H1 (cell line): ENCODE measurements around the gene NLRP1. TPM values are rescaled to one million over a fixed set of nuclear protein-coding genes. Genes with fewer than 3 reads are reported as not detected.

Experiments
- CTCF ChIA-PET: fragments of 300-600 bp; sonication (Branson Sonifier 250); formaldehyde crosslinking; loops from one replicate; lab custom pipeline; 2021; ENCODE audit not compliant: partially characterized antibody; lab: Charles Lee
- POLR2A ChIA-PET: fragments of 300-600 bp; sonication (Branson Sonifier 250); formaldehyde crosslinking; loops from one replicate; lab custom pipeline; 2021; ENCODE audit warnings: inconsistent platforms; ENCODE audit not compliant: partially characterized antibody; lab: Charles Lee
- DNase-seq, 2 experiments: peaks; one replicate each; pipeline versions ENCODE4 v3.0.0 to v3.0.0-alpha.2; 2010 to 2022; ENCODE audit warnings: low spot score in 2 of 2, low read depth in 1 of 2, mixed read lengths in 1 of 2
- FAIRE-seq: peaks from 2 replicates; lab custom pipeline; 2011; peaks lifted over from hg19 to GRCh38; lab: Jason Lieb, UNC
- H2AFZ ChIP-seq: 2 replicates; pipeline ENCODE4 v1.8.1; 2012; ENCODE audit warnings: low read length, inconsistent platforms
- H2AK5ac ChIP-seq: 2 replicates; pipeline ENCODE4 v1.6.1; 2013; ENCODE audit warnings: low read depth, low read length
- H2BK120ac ChIP-seq: replicated peaks from 2 replicates; pipeline ENCODE3; 2013; ENCODE audit warnings: low read depth, low read length, inconsistent platforms
- H2BK12ac ChIP-seq: 2 replicates; pipeline ENCODE4 v1.6.1; 2013; ENCODE audit warnings: low read depth, low read length
- H2BK15ac ChIP-seq: 2 replicates; pipeline ENCODE4 v1.6.1; 2013; ENCODE audit warnings: low read length
- H2BK20ac ChIP-seq: 2 replicates; pipeline ENCODE4 v1.6.1; 2013; ENCODE audit warnings: low read length
- H2BK5ac ChIP-seq: 2 replicates; pipeline ENCODE4 v1.6.1; 2013; ENCODE audit warnings: low read depth, low read length
- H3K14ac ChIP-seq: 2 replicates; pipeline ENCODE4 v1.6.1; 2013; ENCODE audit warnings: inconsistent platforms; ENCODE audit not compliant: insufficient read length
- H3K18ac ChIP-seq: 2 replicates; pipeline ENCODE4 v1.6.1; 2013; ENCODE audit warnings: low read length; ENCODE audit errors: extremely low read depth
- H3K23ac ChIP-seq: 2 replicates; pipeline ENCODE4 v1.6.1; 2013; ENCODE audit warnings: inconsistent platforms; ENCODE audit not compliant: insufficient read length
- H3K23me2 ChIP-seq: 2 replicates; pipeline ENCODE4 v1.6.1; 2013; ENCODE audit warnings: low read depth, low read length
- H3K27ac ChIP-seq: 2 replicates; pipeline ENCODE4 v1.6.1; 2011; ENCODE audit warnings: low read depth, low read length, inconsistent platforms
- H3K27me3 ChIP-seq, 4 experiments: replicated peaks in 1 of 4; 1 replicate in 1 of 4; 2 replicates in 3 of 4; pipeline versions ENCODE4 v1.6.1 to v1.8.1; 2011 to 2013; ENCODE audit warnings: low read length in 3 of 4, mild to moderate bottlenecking in 3 of 4, inconsistent platforms in 2 of 4, mixed read lengths in 2 of 4, moderate library complexity in 1 of 4; ENCODE audit not compliant: control insufficient read depth in 3 of 4, insufficient read depth in 3 of 4; ENCODE audit errors: extremely low read depth in 1 of 4
- H3K36me3 ChIP-seq, 4 experiments: 2 replicates each; pipeline versions ENCODE4 v1.6.1 to v1.8.1; 2011 to 2013; ENCODE audit warnings: mild to moderate bottlenecking in 4 of 4, low read length in 3 of 4, moderate library complexity in 2 of 4, control low read depth in 1 of 4, inconsistent platforms in 1 of 4; ENCODE audit not compliant: insufficient read depth in 4 of 4, control insufficient read depth in 2 of 4
- H3K4ac ChIP-seq: replicated peaks from 2 replicates; pipeline ENCODE3; 2013; ENCODE audit warnings: low read length, low read depth, mixed read lengths, inconsistent platforms; ENCODE audit not compliant: insufficient read length
- H3K4me1 ChIP-seq, 4 experiments: replicated peaks in 1 of 4; 1 replicate in 1 of 4; 2 replicates in 3 of 4; pipeline versions ENCODE4 v1.6.1 to v1.8.1; 2011 to 2013; ENCODE audit warnings: low read length in 3 of 4, inconsistent platforms in 2 of 4, mixed read lengths in 1 of 4; ENCODE audit not compliant: insufficient read depth in 4 of 4, control insufficient read depth in 3 of 4
- H3K4me2 ChIP-seq, 2 experiments: 2 replicates each; pipeline versions ENCODE4 v1.6.1 to v1.8.1; 2011 to 2013; ENCODE audit warnings: low read depth in 2 of 2, low read length in 2 of 2, control low read depth in 1 of 2, inconsistent platforms in 1 of 2, mild to moderate bottlenecking in 1 of 2; ENCODE audit not compliant: insufficient read depth in 1 of 2
- H3K4me3 ChIP-seq, 4 experiments: fragments of 200-600, 300-600 bp in 1 of 4; sonication (generic), shearing (Covaris generic), sonication (Bioruptor Twin) in 1 of 4; 2 replicates each; pipeline versions ENCODE4 v1.5.1 to v1.8.1; 2011 to 2016; ENCODE audit warnings: low read length in 4 of 4, low read depth in 3 of 4, control low read depth in 2 of 4, inconsistent platforms in 2 of 4, mild to moderate bottlenecking in 2 of 4, mixed read lengths in 1 of 4, moderate library complexity in 1 of 4; ENCODE audit not compliant: insufficient read depth in 2 of 4; ENCODE audit errors: extremely low read depth in 1 of 4
- H3K56ac ChIP-seq: replicated peaks from 2 replicates; pipeline ENCODE3; 2013; ENCODE audit warnings: low read depth, mild to moderate bottlenecking, mixed read lengths, low read length, inconsistent platforms; ENCODE audit not compliant: insufficient read length
- H3K79me1 ChIP-seq: 2 replicates; pipeline ENCODE4 v1.6.1; 2013; ENCODE audit warnings: low read depth, low read length, control low read depth
- H3K79me2 ChIP-seq, 2 experiments: 2 replicates each; pipeline versions ENCODE4 v1.6.1 to v1.8.1; 2012 to 2013; ENCODE audit warnings: low read length in 2 of 2, mild to moderate bottlenecking in 2 of 2, inconsistent platforms in 1 of 2; ENCODE audit not compliant: insufficient read depth in 2 of 2, control insufficient read depth in 1 of 2
- H3K9ac ChIP-seq, 4 experiments: replicated peaks in 1 of 4; 1 replicate in 1 of 4; 2 replicates in 3 of 4; pipeline versions ENCODE4 v1.6.1 to v1.8.1; 2011 to 2013; ENCODE audit warnings: low read depth in 3 of 4, low read length in 3 of 4, control low read depth in 2 of 4, mild to moderate bottlenecking in 2 of 4, moderate library complexity in 2 of 4, inconsistent platforms in 1 of 4; ENCODE audit errors: extremely low read depth in 1 of 4
- H3K9me3 ChIP-seq, 2 experiments: 2 replicates each; pipeline versions ENCODE4 v1.6.1 to v1.8.1; 2012 to 2013; ENCODE audit warnings: mild to moderate bottlenecking in 2 of 2, moderate library complexity in 2 of 2, control low read depth in 1 of 2, inconsistent platforms in 1 of 2, low read depth in 1 of 2, low read length in 1 of 2, mixed read lengths in 1 of 2; ENCODE audit not compliant: insufficient read depth in 2 of 2
- H4K20me1 ChIP-seq, 2 experiments: replicated peaks in 1 of 2; 2 replicates each; pipeline versions ENCODE3 to v1.8.1; 2011 to 2013; ENCODE audit warnings: inconsistent platforms in 2 of 2, low read length in 2 of 2, mild to moderate bottlenecking in 1 of 2; ENCODE audit not compliant: insufficient read depth in 2 of 2, control insufficient read depth in 1 of 2
- H4K5ac ChIP-seq: 2 replicates; pipeline ENCODE4 v1.6.1; 2013; ENCODE audit warnings: low read length, low read depth, mixed read lengths, inconsistent platforms; ENCODE audit not compliant: insufficient read length
- H4K8ac ChIP-seq: 2 replicates; pipeline ENCODE4 v1.8.0; 2013; ENCODE audit warnings: mild to moderate bottlenecking, moderate library complexity, low read length, inconsistent platforms; ENCODE audit not compliant: insufficient read depth; ENCODE audit errors: extremely low read depth
- H4K91ac ChIP-seq: replicated peaks from 2 replicates; pipeline ENCODE3; 2013; ENCODE audit warnings: low read length, mixed read lengths, inconsistent platforms; ENCODE audit not compliant: insufficient read length
- ASH2L ChIP-seq: fragments of 200-600, 300-600 bp; sonication (generic); IDR thresholded peaks from one replicate; pipeline ENCODE4 v1.7.1; 2017; ENCODE audit warnings: low read length
- BCL11A ChIP-seq, 2 experiments: IDR thresholded peaks; one replicate each; pipeline ENCODE4 v1.6.1; 2011; ENCODE audit warnings: low read depth in 2 of 2, low read length in 2 of 2, mild to moderate bottlenecking in 2 of 2
- CBX5 ChIP-seq: fragments of 300-800, 300-1000 bp; sonication (generic); IDR thresholded peaks from 2 replicates; pipeline ENCODE4 v1.7.1; 2016; ENCODE audit warnings: antibody characterized with exemption, low read length, low read depth
- JUN ChIP-seq: IDR thresholded peaks from 2 replicates; pipeline ENCODE4 v1.6.1; 2011; ENCODE audit warnings: low read depth, mild to moderate bottlenecking, improper control_type of control experiment, low read length
- KDM5A ChIP-seq: fragments of 200-600 bp; IDR thresholded peaks from 2 replicates; pipeline ENCODE4 v1.7.1; 2012; ENCODE audit warnings: mild to moderate bottlenecking, low read length, inconsistent platforms, mixed read lengths
- MAFK ChIP-seq: IDR thresholded peaks from 2 replicates; pipeline ENCODE4 v1.6.1; 2012; ENCODE audit warnings: low read depth, mild to moderate bottlenecking, improper control_type of control experiment, low read length
- PHF8 ChIP-seq: fragments of 200-600 bp; sonication (generic); conservative IDR thresholded peaks from 2 replicates; pipeline ENCODE4 v1.7.1; 2012; ENCODE audit warnings: low read depth, mild to moderate bottlenecking, inconsistent platforms, low read length, moderate library complexity
- RXRA ChIP-seq: IDR thresholded peaks from 2 replicates; pipeline ENCODE4 v1.6.1; 2011; ENCODE audit warnings: low read depth, mild to moderate bottlenecking, low read length, moderate library complexity; ENCODE audit not compliant: insufficient read depth
- SIN3A ChIP-seq, 2 experiments: IDR thresholded peaks in 1 of 2; conservative IDR thresholded peaks in 1 of 2; 2 replicates each; pipeline ENCODE4 v1.6.1; 2011 to 2012; ENCODE audit warnings: low read length in 2 of 2, improper control_type of control experiment in 1 of 2, low read depth in 1 of 2, mild to moderate bottlenecking in 1 of 2
- SIRT6 ChIP-seq: IDR thresholded peaks from one replicate; pipeline ENCODE4 v1.7.1; 2012; ENCODE audit warnings: low read length, inconsistent platforms
- SP2 ChIP-seq: IDR thresholded peaks from 2 replicates; pipeline ENCODE4 v1.6.1; 2012; ENCODE audit warnings: mild to moderate bottlenecking, low read length, inconsistent platforms
- TAF1 ChIP-seq: IDR thresholded peaks from 2 replicates; pipeline ENCODE4 v1.6.1; 2011; ENCODE audit warnings: mild to moderate bottlenecking, low read depth, low read length
- TEAD4 ChIP-seq: IDR thresholded peaks from 2 replicates; pipeline ENCODE4 v1.6.1; 2012; ENCODE audit warnings: low read depth, low read length, inconsistent platforms, mixed read lengths
- whole genome bisulfite sequencing, 2 experiments: shearing (Covaris generic) in 1 of 2; methylation state at CpG; one replicate each; pipeline versions ENCODE4 v1.1.6 to v1.1.7; 2013 to 2015; ENCODE audit warnings: low lambda C conversion rate in 2 of 2, mixed read lengths in 2 of 2, inconsistent platforms in 1 of 2, low coverage in 1 of 2, missing lambda C conversion rate in 1 of 2; ENCODE audit not compliant: insufficient replicate concordance in 2 of 2, insufficient coverage in 1 of 2, insufficient read length in 1 of 2; ENCODE audit errors: extremely low coverage in 1 of 2, missing lambda C conversion rate in 1 of 2; 5-methylcytosine and 5-hydroxymethylcytosine counted together
- polyA plus RNA-seq, 7 experiments: library from polyadenylated mRNA; depleted of rRNA in 3 of 7; stranded (reverse) in 5 of 7; unstranded in 2 of 7; fragments of >200 nt in 5 of 7; fragments of 200-250 nt in 2 of 7; gene quantifications; 1 replicate in 5 of 7; 2 replicates in 1 of 7; 4 replicates in 1 of 7; pipeline versions ENCODE4 v1.2.1 to v1.2.3, GENCODE V29; 2011 to 2013; ENCODE audit warnings: missing spikeins in 2 of 7, mixed read lengths in 2 of 7
- total RNA-seq: library from RNA; stranded (reverse); fragmentation: NEBNext Ultra II Directional; extraction: Animal tissue kit (Norgen Biotek cat#: 25700); gene quantifications from 2 replicates; pipeline ENCODE4 v1.2.1, GENCODE V29; 2021

Gene NLRP1
- total and polyA plus RNA-seq, 2 of the 8 experiments (the other 6 are each of a cell fraction or from before 2014, with no cell fraction given): 8.6 to 10.4 TPM

GRCh38 chr17:5481451-5481850 lies 102.9 kb downstream of the NLRP1 start:
- Histone ChIP-seq H2AFZ (no peak overlapping the region), H4K8ac (no peak overlapping the region), H2BK5ac (no peak overlapping the region), H3K4me3 (no peak overlapping the region), H3K27me3 (no peaks in the 10 kb centered on the region)
- TF ChIP-seq KDM5A (no peak), TEAD4 (no peak), MAFK (no peak), JUN (no peak), RXRA (no peak), BCL11A (IDR thresholded peaks at IDR 0.05; ENCODE audit: low read depth in 2 of 2, low read length in 2 of 2) (no peak), TAF1 (no peak), ASH2L (no peak), SIRT6 (no peak), SP2 (no peak), SIN3A (conservative IDR thresholded peaks at IDR 0.05 in 1 of 2, IDR thresholded peaks at IDR 0.05 in 1 of 2; ENCODE audit: low read depth in 1 of 2, low read length in 2 of 2) (no peak), CBX5 (no peak), PHF8 (no peak)
- TF ChIP-seq, all 59 proteins: peak for 0
- H3K36me3 ChIP-seq: peaks cover 21 to 72% (median 46%) of the 10 kb centered on the region in 4 experiments
- H4K91ac ChIP-seq: no peak overlapping the region
- H3K23me2 ChIP-seq: 0 out of 2 replicates have a peak, but pooled peaks cover 3% of the 10 kb centered on the region
- H2AK5ac ChIP-seq: no peak overlapping the region
- no peak for FAIRE-seq
- H2BK12ac ChIP-seq: no peak overlapping the region
- peaks cover 8 to 50% of the 10 kb centered on the region in 2 experiments for H3K79me2 ChIP-seq
- no peak overlapping the region for H3K4ac ChIP-seq
- no peak overlapping the region for H3K9ac ChIP-seq
- no peaks in the 10 kb centered on the region for H3K4me1 ChIP-seq
- no peak overlapping the region for H3K18ac ChIP-seq
- H2BK15ac ChIP-seq: no peak overlapping the region
- no peak overlapping the region for H3K23ac ChIP-seq
- H3K79me1 ChIP-seq: peaks cover 7% of the 10 kb centered on the region; the same call in 1 of the 2 replicates
- ChIA-PET POLR2A (interaction anchor here (1.3 to 1.5 kb wide), 2 partner anchors 13 to 24 kb away, joined by 4 to 6 read pairs; partner anchors contain the start of gene DHX33), CTCF (no interaction called here)
- H3K4me2 ChIP-seq: no peak overlapping the region
- H3K9me3 ChIP-seq: no peaks in the 10 kb centered on the region
- WGBS, 2 experiments: 93% methylated on average over 3 of the region's 4 CpGs; no CpG with 5 or more reads in 1 of the 2 experiments
- H4K20me1 ChIP-seq: peaks cover 2 to 4% of the 10 kb centered on the region in 2 experiments
- H4K5ac ChIP-seq: no peak overlapping the region
- no peak overlapping the region for H3K14ac ChIP-seq
- no peak overlapping the region for H3K56ac ChIP-seq
- no peak overlapping the region for H2BK120ac ChIP-seq
- no peak overlapping the region for H3K27ac ChIP-seq
- H2BK20ac ChIP-seq: no peak overlapping the region
- DNase-seq: no peak
